CD4-positive, CD25-positive, alpha-beta regulatory T cell (primary cell): ENCODE measurements around the gene CHD1L. TPM values are rescaled to one million over a fixed set of nuclear protein-coding genes. Genes with fewer than 3 reads are reported as not detected.

Source experiments
- ATAC-seq, 2 donors: fragments of 150-1000 bp; cut with Tn5 transposase; one replicate each; pipeline ENCODE4 v1.10.0; 2021; ENCODE audit warnings: low read depth in 2 of 2, moderate number of reproducible peaks in 2 of 2, moderate library complexity in 1 of 2
- DNase-seq, 3 donors: peaks; one replicate each; pipeline versions ENCODE4 v3.0.0 to v3.0.0-alpha.2; 2012 to 2022; ENCODE audit warnings: mixed read lengths in 1 of 3
- H3K27ac ChIP-seq: one replicate; pipeline ENCODE4 v1.7.0; 2013; ENCODE audit warnings: mild to moderate bottlenecking, low read length; ENCODE audit not compliant: insufficient read depth, poor library complexity, severe bottlenecking
- H3K27me3 ChIP-seq: one replicate; pipeline ENCODE4 v1.7.0; 2013; ENCODE audit warnings: low read length; ENCODE audit not compliant: control insufficient read depth, insufficient read depth
- H3K36me3 ChIP-seq: one replicate; pipeline ENCODE4 v1.7.0; 2013; ENCODE audit warnings: mild to moderate bottlenecking, low read length, moderate library complexity; ENCODE audit not compliant: control insufficient read depth, insufficient read depth
- H3K4me1 ChIP-seq: 2 replicates; pipeline ENCODE4 v1.7.0; 2013; ENCODE audit warnings: mild to moderate bottlenecking, low read length; ENCODE audit not compliant: insufficient read depth, control insufficient read depth, poor library complexity, severe bottlenecking
- H3K4me3 ChIP-seq: one replicate; pipeline ENCODE4 v1.7.0; 2013; ENCODE audit warnings: low read depth, mild to moderate bottlenecking, low read length, moderate library complexity
- H3K9me3 ChIP-seq, 2 experiments: 1 replicate in 1 of 2; 2 replicates in 1 of 2; pipeline ENCODE4 v1.7.0; 2013; ENCODE audit warnings: low read length in 2 of 2, mild to moderate bottlenecking in 1 of 2, moderate library complexity in 1 of 2; ENCODE audit not compliant: control insufficient read depth in 2 of 2
- H3K27ac Mint-ChIP-seq, 3 donors: one replicate each; pipeline ENCODE4 v1.8.0; 2020 to 2022; ENCODE audit warnings: mild to moderate bottlenecking in 3 of 3, mixed read lengths in 3 of 3, moderate library complexity in 2 of 3
- H3K27me3 Mint-ChIP-seq: one replicate; pipeline ENCODE4 v1.8.0; 2022; ENCODE audit warnings: mild to moderate bottlenecking, mixed read lengths
- H3K36me3 Mint-ChIP-seq: one replicate; pipeline ENCODE4 v1.8.0; 2020; ENCODE audit warnings: mixed read lengths
- H3K4me1 Mint-ChIP-seq, 4 donors: one replicate each; pipeline ENCODE4 v1.8.0; 2020 to 2022; ENCODE audit warnings: mixed read lengths in 4 of 4, mild to moderate bottlenecking in 1 of 4
- H3K4me3 Mint-ChIP-seq, 4 donors: one replicate each; pipeline ENCODE4 v1.8.0; 2020 to 2022; ENCODE audit warnings: mild to moderate bottlenecking in 4 of 4, mixed read lengths in 4 of 4, moderate library complexity in 3 of 4
- H3K9me3 Mint-ChIP-seq, 7 donors: one replicate each; pipeline ENCODE4 v1.8.0; 2020 to 2022; ENCODE audit warnings: mixed read lengths in 7 of 7, mild to moderate bottlenecking in 3 of 7, moderate library complexity in 2 of 7
- polyA plus RNA-seq, 4 donors: library from polyadenylated mRNA; unstranded; fragments of 300-500 nt; fragmentation: Illumina TruSeq; gene quantifications; one replicate each; pipeline ENCODE4 v1.2.3, GENCODE V29; 2021
- total RNA-seq: library from RNA; stranded (reverse); gene quantifications from one replicate; pipeline ENCODE4 v1.2.3, GENCODE V29; 2022

CHD1L gene
- total and polyA plus RNA-seq, 5 donors from 2014 or later = 11.9 to 25.3 (median 17.8) TPM

GRCh38 chr1:147273409-147274336, 31.2 kb downstream of the CHD1L start:
- Mint-ChIP-seq H3K4me3 (no peak overlapping the region), H3K27ac (peak overlapping the region in 1 of 3 donors; percentile 4), H3K4me1 (peaks cover 0 to 11% (median 6%) of the 10 kb centered on the region in 4 donors), H3K9me3 (no peaks in the 10 kb centered on the region), H3K27me3 (no peaks in the 10 kb centered on the region), H3K36me3 (peaks cover 41% of the 10 kb centered on the region)
- no peak overlapping the region for H3K4me3 ChIP-seq
- no peaks in the 10 kb centered on the region for H3K9me3 ChIP-seq
- peaks cover 41% of the 10 kb centered on the region for H3K36me3 ChIP-seq
- ATAC-seq (peak in 1 of 2 donors; percentile 68), DNase-seq (peak; percentile 5 to 77 (median 44))
- no peaks in the 10 kb centered on the region for H3K27me3 ChIP-seq
- H3K4me1 ChIP-seq = no peaks in the 10 kb centered on the region
- H3K27ac ChIP-seq = no peak overlapping the region

GRCh38 chr1:147281950-147282349, 39.5 kb downstream of the CHD1L start:
- no peak overlapping the region for H3K4me3 Mint-ChIP-seq
- no peak for ATAC-seq

GRCh38 chr1:147283011-147283410, 40.5 kb downstream of the CHD1L start:
- Histone ChIP-seq H3K4me1 (no peaks in the 10 kb centered on the region), H3K27ac (no peak overlapping the region), H3K36me3 (peaks cover 68% of the 10 kb centered on the region), H3K27me3 (no peaks in the 10 kb centered on the region), H3K4me3 (no peak overlapping the region), H3K9me3 (no peaks in the 10 kb centered on the region)
- DNase-seq = no peak
- no peak overlapping the region for H3K27ac Mint-ChIP-seq
- no peaks in the 10 kb centered on the region for H3K4me1 Mint-ChIP-seq
- no peak for ATAC-seq
- H3K36me3 Mint-ChIP-seq = peaks cover 56% of the 10 kb centered on the region
- peaks cover 0 to 1% (median 0%) of the 10 kb centered on the region in 7 donors for H3K9me3 Mint-ChIP-seq
- H3K27me3 Mint-ChIP-seq = no peaks in the 10 kb centered on the region
- no peak overlapping the region for H3K4me3 Mint-ChIP-seq

More at GRCh38 chr1:147281950-147282349, 39.5 kb downstream of the CHD1L start:
- peaks cover 53% of the 10 kb centered on the region for H3K36me3 Mint-ChIP-seq
- H3K9me3 Mint-ChIP-seq = no peaks in the 10 kb centered on the region
- H3K27ac Mint-ChIP-seq = no peak overlapping the region
- H3K27me3 Mint-ChIP-seq = no peaks in the 10 kb centered on the region
- no peak overlapping the region for H3K27ac ChIP-seq
- H3K4me1 Mint-ChIP-seq = no peaks in the 10 kb centered on the region
- H3K27me3 ChIP-seq = no peaks in the 10 kb centered on the region
- H3K36me3 ChIP-seq = peaks cover 65% of the 10 kb centered on the region
- no peaks in the 10 kb centered on the region for H3K4me1 ChIP-seq
- H3K4me3 ChIP-seq = no peak overlapping the region
- no peaks in the 10 kb centered on the region for H3K9me3 ChIP-seq
- DNase-seq = no peak

GRCh38 chr1:147287133-147287865, 44.8 kb downstream of the CHD1L start:
- H3K9me3 Mint-ChIP-seq = peaks cover 0 to 1% (median 0%) of the 10 kb centered on the region in 7 donors
- H3K9me3 ChIP-seq = no peaks in the 10 kb centered on the region
- H3K36me3 Mint-ChIP-seq = peaks cover 88% of the 10 kb centered on the region
- peaks cover 63% of the 10 kb centered on the region for H3K36me3 ChIP-seq
- no peak overlapping the region for H3K4me3 Mint-ChIP-seq
- peaks cover 8% of the 10 kb centered on the region for H3K4me1 ChIP-seq
- no peak for DNase-seq
- peaks cover 0 to 9% (median 6%) of the 10 kb centered on the region in 4 donors for H3K4me1 Mint-ChIP-seq
- ATAC-seq = no peak
- no peak overlapping the region for H3K4me3 ChIP-seq
- H3K27me3 Mint-ChIP-seq = no peaks in the 10 kb centered on the region
- no peak overlapping the region for H3K27ac Mint-ChIP-seq
- H3K27me3 ChIP-seq = no peaks in the 10 kb centered on the region
- H3K27ac ChIP-seq = no peak overlapping the region

- no peak overlapping the region for H3K4me3 Mint-ChIP-seq
- no peaks in the 10 kb centered on the region for H3K9me3 ChIP-seq
- no peak overlapping the region for H3K27ac ChIP-seq
Measured at GRCh38 chr1:147292012-147292411, 49.5 kb downstream of the CHD1L start.

GRCh38 chr1:147292631-147293251, 50.3 kb downstream of the CHD1L start:
- Mint-ChIP-seq H3K4me3 (no peak overlapping the region), H3K4me1 (peaks cover 0 to 9% (median 7%) of the 10 kb centered on the region in 4 donors), H3K9me3 (peaks cover 0 to 9% (median 0%) of the 10 kb centered on the region in 7 donors), H3K27ac (peak overlapping the region in 1 of 3 donors; percentile 76), H3K36me3 (peaks cover 90% of the 10 kb centered on the region), H3K27me3 (no peaks in the 10 kb centered on the region)
- Histone ChIP-seq H3K4me3 (no peak overlapping the region), H3K9me3 (no peaks in the 10 kb centered on the region), H3K36me3 (peaks cover 63% of the 10 kb centered on the region), H3K4me1 (peaks cover 8% of the 10 kb centered on the region), H3K27me3 (no peaks in the 10 kb centered on the region), H3K27ac (no peak overlapping the region)
- ATAC-seq = no peak
- DNase-seq = no peak

More at GRCh38 chr1:147292012-147292411, 49.5 kb downstream of the CHD1L start:
- H3K4me1 ChIP-seq = peaks cover 8% of the 10 kb centered on the region
- peaks cover 0 to 9% (median 7%) of the 10 kb centered on the region in 4 donors for H3K4me1 Mint-ChIP-seq
- H3K27me3 ChIP-seq = no peaks in the 10 kb centered on the region
- peak overlapping the region in 2 of 3 donors; percentile 10 to 76 for H3K27ac Mint-ChIP-seq
- DNase-seq (peak in 1 of 3 donors; percentile 26), ATAC-seq (no peak)
- peaks cover 70% of the 10 kb centered on the region for H3K36me3 ChIP-seq
- H3K27me3 Mint-ChIP-seq = no peaks in the 10 kb centered on the region
- peaks cover 90% of the 10 kb centered on the region for H3K36me3 Mint-ChIP-seq
- H3K9me3 Mint-ChIP-seq = peaks cover 0 to 8% (median 0%) of the 10 kb centered on the region in 7 donors
- no peak overlapping the region for H3K4me3 ChIP-seq

- Mint-ChIP-seq H3K27me3 (peaks cover 4% of the 10 kb centered on the region), H3K9me3 (peaks cover 9 to 35% (median 14%) of the 10 kb centered on the region in 7 donors), H3K4me3 (no peak overlapping the region), H3K36me3 (peaks cover 62% of the 10 kb centered on the region), H3K27ac (no peak overlapping the region), H3K4me1 (peaks cover 0 to under 1% (median 0%) of the 10 kb centered on the region in 4 donors)
- peaks cover 7 to 24% of the 10 kb centered on the region in 2 experiments for H3K9me3 ChIP-seq
- H3K4me1 ChIP-seq = no peaks in the 10 kb centered on the region
- DNase-seq (no peak), ATAC-seq (no peak)
- H3K36me3 ChIP-seq = peaks cover 35% of the 10 kb centered on the region
- H3K4me3 ChIP-seq = no peak overlapping the region
- H3K27ac ChIP-seq = no peak overlapping the region
- no peaks in the 10 kb centered on the region for H3K27me3 ChIP-seq
Measured at GRCh38 chr1:147297438-147297837, 55.0 kb downstream of the CHD1L start.
